OCI-LY3 (cell line): ENCODE data around the gene RFX6.

Experiments
- EZH2phosphoT487 ChIP-seq: fragments of 200-600 bp; shearing (Covaris generic); IDR thresholded peaks from 2 replicates; pipeline ENCODE4 v1.6.1; 2018; ENCODE audit warnings: antibody characterized with exemption, mixed run types, low read depth
- TF ChIP-seq, protein P1 (sequence below): fragments of 200-600, 300-600 bp; sonication (generic); IDR thresholded peaks from 2 replicates; pipeline ENCODE4 v1.5.1; 2014; ENCODE audit warnings: antibody characterized with exemption, low read length, low read depth

- TF ChIP-seq, protein P1, sequence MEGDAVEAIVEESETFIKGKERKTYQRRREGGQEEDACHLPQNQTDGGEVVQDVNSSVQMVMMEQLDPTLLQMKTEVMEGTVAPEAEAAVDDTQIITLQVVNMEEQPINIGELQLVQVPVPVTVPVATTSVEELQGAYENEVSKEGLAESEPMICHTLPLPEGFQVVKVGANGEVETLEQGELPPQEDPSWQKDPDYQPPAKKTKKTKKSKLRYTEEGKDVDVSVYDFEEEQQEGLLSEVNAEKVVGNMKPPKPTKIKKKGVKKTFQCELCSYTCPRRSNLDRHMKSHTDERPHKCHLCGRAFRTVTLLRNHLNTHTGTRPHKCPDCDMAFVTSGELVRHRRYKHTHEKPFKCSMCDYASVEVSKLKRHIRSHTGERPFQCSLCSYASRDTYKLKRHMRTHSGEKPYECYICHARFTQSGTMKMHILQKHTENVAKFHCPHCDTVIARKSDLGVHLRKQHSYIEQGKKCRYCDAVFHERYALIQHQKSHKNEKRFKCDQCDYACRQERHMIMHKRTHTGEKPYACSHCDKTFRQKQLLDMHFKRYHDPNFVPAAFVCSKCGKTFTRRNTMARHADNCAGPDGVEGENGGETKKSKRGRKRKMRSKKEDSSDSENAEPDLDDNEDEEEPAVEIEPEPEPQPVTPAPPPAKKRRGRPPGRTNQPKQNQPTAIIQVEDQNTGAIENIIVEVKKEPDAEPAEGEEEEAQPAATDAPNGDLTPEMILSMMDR, result no peak
- no peak for TF ChIP-seq EZH2phosphoT487
Observed at GRCh38 chr6:116954335-116954734, 77.3 kb downstream of the RFX6 start.
